ENCODE results near the gene ADIG.

ADIG gene

DNA sequence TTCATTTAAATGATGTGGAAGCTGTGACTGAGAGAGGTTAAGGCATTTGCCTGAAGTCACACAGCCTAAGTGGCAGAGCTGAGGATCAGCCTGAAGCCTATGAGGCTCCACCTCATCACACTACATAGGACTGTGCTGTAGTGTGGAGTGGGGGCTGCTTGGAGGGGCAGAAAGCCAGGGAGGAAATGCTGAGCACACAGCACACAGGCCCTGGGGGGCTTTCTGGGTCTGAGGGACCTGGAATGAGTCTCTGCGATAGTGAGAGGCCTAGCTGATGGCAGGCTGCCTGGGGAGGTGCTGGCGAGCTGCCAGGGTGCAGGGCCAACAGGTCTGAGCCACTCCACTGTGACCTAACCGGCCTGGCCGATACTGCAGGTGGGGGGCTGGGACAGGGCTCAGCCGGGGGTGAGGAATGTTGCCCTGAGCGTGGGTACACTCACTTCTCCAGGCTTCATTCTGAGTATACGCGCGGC, 18.4 kb downstream of the ADIG start:
- Histone ChIP-seq H3K9me3 (ENCODE audit: low read length) (no peaks in the 10 kb centered on the region), H3K27me3 (ENCODE audit: insufficient read depth, low read length) (peaks cover 48% of the 10 kb centered on the region), H3K36me3 (ENCODE audit: insufficient read depth, low read length) (no peaks in the 10 kb centered on the region), H3K4me3 (ENCODE audit: low read length) (no peak overlapping the region), H3K4me1 (ENCODE audit: insufficient read depth, low read length) (no peaks in the 10 kb centered on the region), H2AFZ (ENCODE audit: low read depth, low read length) (no peak overlapping the region)

DNA sequence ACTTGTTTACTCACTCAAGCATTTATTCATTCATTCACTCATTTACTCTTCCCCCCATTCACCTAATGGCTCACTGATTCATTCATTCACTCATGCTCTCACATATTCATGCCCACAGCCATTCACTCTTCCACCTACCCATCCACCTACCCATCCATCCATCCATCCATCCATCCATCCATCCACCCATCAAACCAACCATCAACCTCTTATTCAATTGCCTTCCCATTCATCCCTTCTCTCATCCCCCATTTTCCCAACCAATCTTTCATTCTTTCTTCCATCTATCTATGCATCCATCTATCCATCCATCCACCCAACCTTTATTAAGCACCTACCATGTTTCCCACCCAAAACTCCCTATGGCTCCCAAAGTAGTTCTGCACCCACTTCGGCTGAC, 19.1 kb downstream of the ADIG start:
- Histone ChIP-seq H3K27me3 (ENCODE audit: insufficient read depth, low read length) (peaks cover 48% of the 10 kb centered on the region), H2AFZ (ENCODE audit: low read depth, low read length) (no peak overlapping the region), H3K9me3 (ENCODE audit: low read length) (no peaks in the 10 kb centered on the region), H3K36me3 (ENCODE audit: insufficient read depth, low read length) (no peaks in the 10 kb centered on the region), H3K4me1 (ENCODE audit: insufficient read depth, low read length) (no peaks in the 10 kb centered on the region), H3K4me3 (ENCODE audit: low read length) (no peak overlapping the region)

DNA sequence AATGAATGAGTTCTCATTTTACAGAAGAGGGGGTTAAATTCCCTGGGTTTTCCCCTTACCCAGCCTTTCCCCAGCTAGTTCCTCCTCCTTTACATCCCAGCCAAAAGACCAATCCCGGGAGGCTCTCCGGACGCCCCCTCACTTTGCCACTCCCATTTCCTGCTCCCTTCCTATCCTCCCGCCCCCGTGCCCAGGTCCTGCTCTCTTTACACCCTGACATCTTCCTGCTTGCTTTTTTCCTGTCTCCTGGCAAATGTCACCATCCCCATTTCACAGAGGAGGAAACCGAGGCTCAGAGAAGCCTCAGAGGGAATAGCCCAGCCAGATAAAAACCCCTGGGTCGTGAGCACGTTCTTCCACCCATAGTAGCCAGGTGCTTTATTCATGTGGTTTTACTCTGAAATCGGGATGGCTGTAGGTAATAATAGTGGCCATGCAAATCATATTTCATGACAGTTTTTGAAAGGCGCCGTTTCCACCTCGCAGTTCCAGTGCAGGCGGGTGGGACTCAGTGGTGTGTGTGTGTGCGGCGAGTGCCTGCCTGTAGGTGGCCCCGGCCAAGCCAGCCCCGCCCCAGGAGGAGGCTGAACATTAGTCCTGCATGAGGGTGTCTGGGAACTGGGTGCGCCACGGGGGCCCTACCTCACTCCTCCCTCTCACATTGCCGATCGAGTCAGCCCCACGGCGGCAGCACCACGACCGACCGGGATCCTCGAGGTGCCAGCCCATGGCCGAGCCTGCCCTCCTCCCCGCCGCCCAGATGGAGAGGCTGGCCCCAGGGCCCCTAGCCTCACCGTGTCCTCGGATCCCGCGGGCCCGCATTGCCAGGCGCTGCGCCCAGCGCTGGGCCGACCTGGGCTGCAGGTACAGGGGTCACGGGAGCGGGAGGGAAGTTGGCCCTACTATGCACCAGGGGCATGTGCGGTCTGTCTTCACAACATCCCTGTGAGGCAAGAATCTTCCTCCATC, 20.5 kb downstream of the ADIG start, which contains the start of gene ARHGAP40:
TSS of gene ARHGAP40 (plus strand) at position 594 of the 969 bp plus-strand sequence.
- no peak within 1 kb of the TSS for H3K4me3 ChIP-seq (ENCODE audit: low read length)
- H3K9me3 ChIP-seq (ENCODE audit: low read length) = no peaks in the 10 kb centered on the region
- no peaks in the 10 kb centered on the region for H3K36me3 ChIP-seq (ENCODE audit: insufficient read depth, low read length)
- H3K4me1 ChIP-seq (ENCODE audit: insufficient read depth, low read length) = no peaks in the 10 kb centered on the region
- H2AFZ ChIP-seq (ENCODE audit: low read depth, low read length) = no peak within 1 kb of the TSS
- peaks cover 48% of the 10 kb centered on the region for H3K27me3 ChIP-seq (ENCODE audit: insufficient read depth, low read length)

DNA sequence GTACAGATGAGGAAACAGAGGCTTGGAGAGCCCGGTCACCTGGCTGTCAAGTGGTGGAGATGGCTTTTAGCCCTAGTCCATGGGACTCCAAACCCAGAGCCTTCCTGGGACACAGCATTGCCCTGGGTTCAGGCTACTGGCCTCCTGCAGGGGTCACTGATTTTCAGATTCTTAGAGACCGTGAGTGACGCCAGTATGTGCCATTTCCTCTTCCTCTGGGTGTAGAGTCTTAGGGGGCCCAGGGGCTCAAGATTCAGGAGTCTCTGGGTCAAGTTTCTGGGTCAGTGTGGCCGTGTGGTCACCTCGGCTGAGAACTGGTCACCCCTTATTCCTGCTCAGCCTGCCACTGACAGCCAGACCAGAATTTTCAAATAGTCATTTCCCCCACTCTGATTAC, 21.2 kb downstream of the ADIG start:
- no peaks in the 10 kb centered on the region for H3K36me3 ChIP-seq (ENCODE audit: insufficient read depth, low read length)
- H3K4me1 ChIP-seq (ENCODE audit: insufficient read depth, low read length) = no peaks in the 10 kb centered on the region
- H3K9me3 ChIP-seq (ENCODE audit: low read length) = no peaks in the 10 kb centered on the region
- peaks cover 53% of the 10 kb centered on the region for H3K27me3 ChIP-seq (ENCODE audit: insufficient read depth, low read length)
- no peak overlapping the region for H2AFZ ChIP-seq (ENCODE audit: low read depth, low read length)
- H3K4me3 ChIP-seq (ENCODE audit: low read length) = no peak overlapping the region

DNA sequence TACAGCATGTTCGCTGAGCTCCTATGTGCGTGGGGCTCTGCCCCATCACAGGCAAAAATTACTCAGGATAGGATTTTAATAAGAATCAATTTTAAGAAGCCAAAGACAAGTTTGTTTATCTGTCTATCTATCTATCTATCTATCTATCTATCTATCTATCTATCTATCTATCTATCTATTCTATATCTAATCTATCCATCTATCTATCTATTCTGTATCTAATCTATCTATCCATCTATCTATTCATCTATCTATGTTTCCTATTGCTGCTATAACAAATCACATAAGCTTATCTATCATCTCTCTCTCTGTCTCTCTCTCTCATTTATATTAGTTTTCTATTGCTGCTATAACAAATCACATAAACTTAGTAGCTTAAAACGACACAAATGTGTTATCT, 22.3 kb downstream of the ADIG start:
- Histone ChIP-seq H3K9me3 (ENCODE audit: low read length) (no peaks in the 10 kb centered on the region), H3K27me3 (ENCODE audit: insufficient read depth, low read length) (peaks cover 56% of the 10 kb centered on the region), H3K36me3 (ENCODE audit: insufficient read depth, low read length) (no peaks in the 10 kb centered on the region), H3K4me3 (ENCODE audit: low read length) (no peak overlapping the region), H2AFZ (ENCODE audit: low read depth, low read length) (no peak overlapping the region), H3K4me1 (ENCODE audit: insufficient read depth, low read length) (no peaks in the 10 kb centered on the region)

DNA sequence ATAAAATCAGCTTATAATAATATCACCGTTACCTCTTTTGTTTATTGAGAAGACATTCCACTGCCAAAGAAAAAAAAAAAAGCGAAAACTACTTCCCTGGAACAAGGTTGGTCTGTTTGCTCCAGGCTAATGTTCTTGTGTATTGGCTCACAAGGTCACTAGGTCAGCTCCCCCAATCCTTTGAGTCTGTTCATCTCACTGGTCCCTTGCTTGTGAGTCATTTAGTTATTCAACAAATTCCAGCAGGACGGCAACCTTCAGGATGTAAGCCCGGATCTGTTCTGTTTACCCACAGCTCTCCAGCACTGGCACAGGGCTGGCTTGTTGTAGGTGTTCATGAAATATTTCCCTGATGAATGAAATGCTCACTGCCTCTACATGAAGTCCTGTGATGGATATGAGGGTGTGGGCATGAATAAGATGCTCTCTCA, 23.9 kb downstream of the ADIG start:
- H3K4me1 ChIP-seq (ENCODE audit: insufficient read depth, low read length) = no peaks in the 10 kb centered on the region
- H3K9me3 ChIP-seq (ENCODE audit: low read length) = no peaks in the 10 kb centered on the region
- H3K27me3 ChIP-seq (ENCODE audit: insufficient read depth, low read length) = peaks cover 47% of the 10 kb centered on the region
- H2AFZ ChIP-seq (ENCODE audit: low read depth, low read length) = no peak overlapping the region
- no peaks in the 10 kb centered on the region for H3K36me3 ChIP-seq (ENCODE audit: insufficient read depth, low read length)
- H3K4me3 ChIP-seq (ENCODE audit: low read length) = no peak overlapping the region

DNA sequence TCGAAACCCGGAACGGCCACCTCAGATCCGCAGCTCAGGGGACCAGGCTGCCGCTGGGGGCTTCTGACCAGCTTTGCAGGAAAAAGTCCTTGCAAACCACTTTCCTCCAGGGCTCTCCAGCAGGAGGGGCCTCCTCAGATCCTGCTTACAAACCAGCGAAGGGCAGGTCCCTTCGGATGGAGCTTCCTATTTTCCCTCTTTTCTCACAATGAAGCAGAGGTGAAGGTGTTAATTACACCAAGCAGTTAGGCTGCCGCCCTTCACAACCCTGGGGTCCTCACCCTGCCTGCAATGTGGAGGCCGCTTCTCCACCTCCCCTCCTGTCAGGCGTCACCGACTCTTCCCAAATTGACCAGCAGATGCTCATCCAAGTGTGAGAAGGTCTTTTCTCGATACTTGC, 26.4 kb downstream of the ADIG start:
- Histone ChIP-seq H3K27me3 (ENCODE audit: insufficient read depth, low read length) (peaks cover 22% of the 10 kb centered on the region), H3K36me3 (ENCODE audit: insufficient read depth, low read length) (no peaks in the 10 kb centered on the region), H2AFZ (ENCODE audit: low read depth, low read length) (no peak overlapping the region), H3K4me3 (ENCODE audit: low read length) (no peak overlapping the region), H3K9me3 (ENCODE audit: low read length) (no peaks in the 10 kb centered on the region), H3K4me1 (ENCODE audit: insufficient read depth, low read length) (no peaks in the 10 kb centered on the region)

DNA sequence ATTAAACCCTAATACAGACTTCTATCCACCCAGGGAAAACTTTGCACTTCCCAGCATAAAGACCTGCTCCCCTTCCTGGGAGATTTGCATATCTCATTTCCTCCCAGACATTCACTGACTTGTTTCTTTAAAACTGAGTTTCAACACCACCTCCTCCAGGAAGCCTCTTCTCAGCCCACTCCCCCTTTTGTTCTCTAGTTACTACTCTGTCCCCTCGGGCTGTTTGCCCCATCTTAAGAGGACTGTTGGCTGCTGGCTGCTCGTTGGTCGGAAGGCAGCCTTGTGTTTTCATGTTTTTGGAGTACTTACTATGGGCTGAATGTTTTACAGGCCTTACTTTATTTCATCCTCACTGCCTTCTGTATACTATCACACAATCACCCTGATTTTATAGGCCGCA, 27.2 kb downstream of the ADIG start:
- Histone ChIP-seq H3K36me3 (ENCODE audit: insufficient read depth, low read length) (no peaks in the 10 kb centered on the region), H2AFZ (ENCODE audit: low read depth, low read length) (no peak overlapping the region), H3K27me3 (ENCODE audit: insufficient read depth, low read length) (peaks cover 15% of the 10 kb centered on the region), H3K4me3 (ENCODE audit: low read length) (no peak overlapping the region), H3K9me3 (ENCODE audit: low read length) (no peaks in the 10 kb centered on the region), H3K4me1 (ENCODE audit: insufficient read depth, low read length) (no peaks in the 10 kb centered on the region)

DNA sequence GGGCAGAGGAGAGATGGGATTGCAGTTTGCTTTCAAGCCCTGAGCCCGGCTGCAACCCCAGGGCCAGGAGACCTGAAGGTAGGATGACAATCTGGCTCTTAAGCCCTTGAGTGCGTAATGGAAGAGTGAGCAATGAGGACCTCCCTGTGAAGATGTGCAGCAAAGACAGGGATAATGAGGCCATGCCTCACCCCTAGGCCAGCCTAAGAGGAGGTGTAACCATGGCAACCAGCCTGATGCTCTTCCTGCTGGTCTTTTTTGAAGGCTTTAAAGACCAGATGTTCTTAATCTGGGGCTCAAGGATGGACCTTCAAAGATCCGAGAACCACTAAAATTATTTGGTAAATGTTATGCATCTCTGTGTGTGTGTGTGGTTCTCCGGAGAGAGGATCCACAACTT, 28.8 kb downstream of the ADIG start:
- no peaks in the 10 kb centered on the region for H3K4me1 ChIP-seq (ENCODE audit: insufficient read depth, low read length)
- peaks cover 8% of the 10 kb centered on the region for H3K27me3 ChIP-seq (ENCODE audit: insufficient read depth, low read length)
- H2AFZ ChIP-seq (ENCODE audit: low read depth, low read length) = no peak overlapping the region
- H3K9me3 ChIP-seq (ENCODE audit: low read length) = no peaks in the 10 kb centered on the region
- no peaks in the 10 kb centered on the region for H3K36me3 ChIP-seq (ENCODE audit: insufficient read depth, low read length)
- no peak overlapping the region for H3K4me3 ChIP-seq (ENCODE audit: low read length)

DNA sequence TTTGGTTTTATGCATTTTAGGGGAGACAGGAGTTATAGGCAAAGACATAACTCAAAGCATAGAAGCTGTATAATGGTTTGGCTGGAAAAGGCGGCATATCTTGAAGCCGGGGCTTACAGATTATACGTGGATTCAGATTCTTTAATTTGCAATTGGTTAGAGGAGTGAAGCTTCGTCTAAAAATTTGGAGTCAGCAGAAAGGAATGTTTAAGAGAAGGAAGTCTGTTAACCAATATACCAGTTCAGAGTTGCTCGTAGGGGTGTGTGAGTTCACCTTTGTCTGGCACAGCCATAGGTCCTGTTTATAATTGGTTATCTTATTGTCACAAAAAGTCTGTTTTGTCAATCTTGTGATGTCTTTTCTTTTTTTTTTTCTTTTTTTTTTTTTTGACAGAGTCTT, 29.5 kb downstream of the ADIG start:
- Histone ChIP-seq H3K9me3 (ENCODE audit: low read length) (no peaks in the 10 kb centered on the region), H3K36me3 (ENCODE audit: insufficient read depth, low read length) (no peaks in the 10 kb centered on the region), H3K4me1 (ENCODE audit: insufficient read depth, low read length) (no peaks in the 10 kb centered on the region), H3K4me3 (ENCODE audit: low read length) (no peak overlapping the region), H2AFZ (ENCODE audit: low read depth, low read length) (no peak overlapping the region), H3K27me3 (ENCODE audit: insufficient read depth, low read length) (peaks cover 8% of the 10 kb centered on the region)

DNA sequence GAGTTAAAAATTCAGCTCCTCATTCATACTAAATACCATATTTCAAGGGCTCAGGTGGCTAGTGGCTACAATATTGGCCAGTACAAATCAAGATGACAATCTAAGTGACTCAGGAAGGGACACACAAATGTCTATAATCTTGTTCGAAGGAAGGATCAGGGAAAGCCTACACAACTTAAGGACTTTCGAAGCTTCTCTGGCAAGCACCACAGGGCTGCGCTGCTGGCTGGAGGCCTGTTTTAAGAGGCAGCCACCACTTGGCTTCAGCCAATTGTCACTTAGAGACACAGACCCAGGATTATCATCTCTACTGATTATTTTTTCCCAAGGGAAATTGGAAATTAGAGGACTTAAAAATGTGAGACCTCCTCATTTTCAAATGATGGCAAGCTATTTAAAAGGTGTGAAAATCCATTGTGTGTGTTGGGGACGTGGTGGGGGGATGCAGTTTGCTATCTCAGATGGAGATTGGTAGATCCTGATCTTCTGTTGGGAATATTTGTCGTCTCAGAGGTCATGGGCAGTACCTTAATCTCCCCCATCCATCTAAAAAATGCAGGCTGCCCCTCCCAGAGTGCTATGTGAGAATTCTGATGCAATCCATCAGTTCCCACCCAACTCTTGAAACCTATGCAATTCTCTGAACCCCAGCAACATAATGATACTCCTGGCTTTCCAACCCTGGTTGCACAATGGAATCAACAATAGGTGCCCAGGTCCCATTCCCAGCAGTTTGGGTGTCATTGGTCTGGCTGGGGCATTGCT, 31.9 kb downstream of the ADIG start:
- Histone ChIP-seq H3K4me1 (ENCODE audit: insufficient read depth, low read length) (no peaks in the 10 kb centered on the region), H3K27me3 (ENCODE audit: insufficient read depth, low read length) (no peaks in the 10 kb centered on the region), H3K9me3 (ENCODE audit: low read length) (no peaks in the 10 kb centered on the region), H3K36me3 (ENCODE audit: insufficient read depth, low read length) (no peaks in the 10 kb centered on the region), H2AFZ (ENCODE audit: low read depth, low read length) (no peak overlapping the region), H3K4me3 (ENCODE audit: low read length) (no peak overlapping the region)

DNA sequence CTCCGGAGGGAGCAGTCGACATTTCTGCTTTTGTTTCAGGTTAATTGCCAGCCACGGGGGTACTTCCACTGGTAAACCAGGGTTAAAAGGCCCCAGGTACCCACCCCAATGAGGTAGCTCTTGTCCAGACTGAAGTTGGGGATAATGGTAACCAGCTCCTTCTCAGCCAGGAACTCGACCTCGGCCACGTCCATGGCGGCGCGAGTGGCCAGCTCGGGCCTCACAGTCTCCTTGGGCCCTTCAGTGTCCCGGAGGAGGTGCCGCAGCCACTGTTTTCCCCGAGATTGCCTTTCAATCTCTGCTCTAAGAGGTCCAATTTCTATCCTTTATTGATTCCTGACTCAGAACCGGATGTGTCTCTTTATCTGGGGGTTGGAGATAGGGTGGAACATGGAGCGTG, 34.3 kb downstream of the ADIG start:
- peaks cover 11% of the 10 kb centered on the region for H3K27me3 ChIP-seq (ENCODE audit: insufficient read depth, low read length)
- H3K4me1 ChIP-seq (ENCODE audit: insufficient read depth, low read length) = no peaks in the 10 kb centered on the region
- no peak overlapping the region for H2AFZ ChIP-seq (ENCODE audit: low read depth, low read length)
- no peaks in the 10 kb centered on the region for H3K36me3 ChIP-seq (ENCODE audit: insufficient read depth, low read length)
- no peak overlapping the region for H3K4me3 ChIP-seq (ENCODE audit: low read length)
- no peaks in the 10 kb centered on the region for H3K9me3 ChIP-seq (ENCODE audit: low read length)

DNA sequence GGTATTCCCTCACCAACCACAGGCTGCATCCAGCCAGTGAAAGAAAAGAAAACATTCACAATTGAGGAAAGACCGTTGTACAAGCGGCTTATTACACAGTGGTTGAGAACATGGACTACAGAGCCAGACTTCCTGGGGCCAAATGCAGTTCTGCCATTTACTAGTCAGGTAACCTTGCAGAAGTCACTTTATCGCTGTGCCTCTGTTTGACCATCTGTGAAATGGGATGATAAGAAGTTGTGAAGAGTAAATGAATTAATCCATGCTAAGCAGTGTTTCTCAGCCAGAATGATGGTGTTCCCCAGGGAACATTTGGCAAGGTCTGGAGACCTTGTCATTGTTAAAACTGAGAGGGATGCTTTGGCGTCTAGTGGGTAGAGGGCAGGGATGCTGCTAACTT, 35.5 kb downstream of the ADIG start:
- Histone ChIP-seq H3K9me3 (ENCODE audit: low read length) (no peaks in the 10 kb centered on the region), H3K36me3 (ENCODE audit: insufficient read depth, low read length) (no peaks in the 10 kb centered on the region), H3K27me3 (ENCODE audit: insufficient read depth, low read length) (peaks cover 14% of the 10 kb centered on the region), H2AFZ (ENCODE audit: low read depth, low read length) (no peak overlapping the region), H3K4me3 (ENCODE audit: low read length) (no peak overlapping the region), H3K4me1 (ENCODE audit: insufficient read depth, low read length) (no peaks in the 10 kb centered on the region)

Measured in neuron (in vitro differentiated cells).